Hepatocyte (in vitro differentiated cells): Measurements from ENCODE around the gene TFR2.

ENCODE experiments used
- EZH2 ChIP-seq: fragments of 200-600 bp; sonication (generic); IDR thresholded peaks from 2 replicates; pipeline ENCODE4 v1.6.1; 2016; ENCODE audit warnings: antibody characterized with exemption, mild to moderate bottlenecking, borderline replicate concordance
- EZH2phosphoT487 ChIP-seq: fragments of 200-600 bp; sonication (generic); IDR thresholded peaks from one replicate; pipeline ENCODE4 v1.6.1; 2018; ENCODE audit warnings: antibody characterized with exemption, mild to moderate bottlenecking, low read depth, moderate library complexity; ENCODE audit not compliant: unreplicated experiment, severe bottlenecking
- TF ChIP-seq, protein P1 (sequence below): fragments of 200-600 bp; sonication (generic); IDR thresholded peaks from 2 replicates; pipeline ENCODE4 v1.5.1; 2016; ENCODE audit warnings: antibody characterized with exemption, mild to moderate bottlenecking; ENCODE audit not compliant: poor library complexity

DNA sequence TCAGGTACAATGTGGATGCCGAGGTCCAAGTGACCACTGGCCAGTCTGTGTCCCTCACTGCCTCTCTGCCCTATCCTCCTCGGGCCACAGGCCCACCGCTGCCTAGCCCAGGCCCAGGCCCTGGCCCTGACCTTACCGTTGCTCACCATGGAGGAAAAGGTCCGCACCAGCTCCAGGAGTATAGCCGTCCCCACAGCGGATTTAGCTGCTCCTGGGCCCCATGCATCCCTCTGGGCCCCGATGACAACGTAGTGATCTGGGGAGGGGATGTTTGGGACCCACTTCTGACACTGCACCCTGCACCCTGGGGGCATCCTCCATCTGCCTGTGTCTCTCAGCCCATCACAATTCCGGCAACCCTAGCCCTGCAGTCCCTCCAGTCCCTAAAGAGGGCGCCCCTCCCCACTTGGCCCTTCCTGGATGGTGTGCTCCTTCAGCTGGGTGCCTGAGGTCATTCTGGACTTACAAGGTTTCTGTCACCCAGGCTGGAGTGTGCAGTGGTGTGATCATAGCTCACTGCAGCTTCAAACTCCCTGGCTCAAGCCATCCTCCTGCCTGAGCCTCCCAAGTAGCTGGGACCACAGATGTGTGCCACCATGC is 12.1 kb downstream of the TFR2 start:
- TF ChIP-seq, protein P1, sequence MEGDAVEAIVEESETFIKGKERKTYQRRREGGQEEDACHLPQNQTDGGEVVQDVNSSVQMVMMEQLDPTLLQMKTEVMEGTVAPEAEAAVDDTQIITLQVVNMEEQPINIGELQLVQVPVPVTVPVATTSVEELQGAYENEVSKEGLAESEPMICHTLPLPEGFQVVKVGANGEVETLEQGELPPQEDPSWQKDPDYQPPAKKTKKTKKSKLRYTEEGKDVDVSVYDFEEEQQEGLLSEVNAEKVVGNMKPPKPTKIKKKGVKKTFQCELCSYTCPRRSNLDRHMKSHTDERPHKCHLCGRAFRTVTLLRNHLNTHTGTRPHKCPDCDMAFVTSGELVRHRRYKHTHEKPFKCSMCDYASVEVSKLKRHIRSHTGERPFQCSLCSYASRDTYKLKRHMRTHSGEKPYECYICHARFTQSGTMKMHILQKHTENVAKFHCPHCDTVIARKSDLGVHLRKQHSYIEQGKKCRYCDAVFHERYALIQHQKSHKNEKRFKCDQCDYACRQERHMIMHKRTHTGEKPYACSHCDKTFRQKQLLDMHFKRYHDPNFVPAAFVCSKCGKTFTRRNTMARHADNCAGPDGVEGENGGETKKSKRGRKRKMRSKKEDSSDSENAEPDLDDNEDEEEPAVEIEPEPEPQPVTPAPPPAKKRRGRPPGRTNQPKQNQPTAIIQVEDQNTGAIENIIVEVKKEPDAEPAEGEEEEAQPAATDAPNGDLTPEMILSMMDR = no peak
- TF ChIP-seq EZH2phosphoT487 = no peak
- no peak for TF ChIP-seq EZH2
